HG02943 (cell line): ENCODE results near the gene MEG3.

Source experiments
- ATAC-seq: cut with Tn5 transposase; IDR thresholded peaks from one replicate; pipeline ENCODE4 v1.9.1; 2021; ENCODE audit warnings: mild to moderate bottlenecking, low read depth, moderate library complexity; ENCODE audit not compliant: unreplicated experiment

The MEG3 gene

DNA sequence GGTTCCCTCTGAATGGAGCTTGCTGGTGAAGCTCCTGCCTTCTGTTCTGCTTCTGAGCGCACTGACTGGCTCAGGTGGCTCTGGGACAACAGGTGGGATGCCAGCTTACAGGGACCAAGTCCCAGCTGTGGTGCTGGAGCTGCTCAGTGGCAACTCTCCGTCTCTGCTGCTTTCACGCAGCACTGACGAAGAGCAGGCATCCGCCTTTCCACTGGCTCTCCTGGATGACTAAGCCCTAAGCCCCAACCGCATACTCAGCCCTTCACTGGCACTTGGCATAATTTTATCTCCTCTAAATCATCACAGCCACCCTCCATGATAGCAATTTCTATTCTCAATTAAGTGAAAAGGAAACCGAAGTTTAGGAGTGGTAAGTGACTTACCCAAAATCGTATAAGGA, 81.3 kb downstream of the MEG3 start:
- ATAC-seq = no peak

DNA sequence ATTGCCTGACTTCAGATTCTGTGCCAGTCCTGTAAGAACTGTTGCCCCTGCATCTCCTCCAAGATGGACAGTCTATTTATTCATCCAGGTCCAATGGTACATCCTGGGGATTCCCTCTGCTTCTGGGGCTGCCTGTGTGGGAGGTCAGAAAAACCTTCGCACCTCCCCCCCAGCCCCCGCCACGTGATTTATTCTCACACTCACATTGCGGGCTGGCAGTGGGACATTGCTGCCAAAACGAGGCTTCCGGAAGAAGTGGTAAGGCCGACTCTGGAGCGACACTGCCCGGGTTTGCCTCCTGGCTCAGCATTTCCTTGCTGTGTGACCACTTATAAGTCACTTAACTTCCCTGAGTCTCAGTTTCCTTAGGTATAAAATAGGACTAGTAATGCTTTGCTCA, 83.5 kb downstream of the MEG3 start:
- ATAC-seq = no peak
